Adipocyte (in vitro differentiated cells): ENCODE data around the gene RBM47.
"Not testable (repeated sequence)": the region's sequence is repeated elsewhere in the genome, so short reads cannot be mapped to it uniquely, and the experiment has no call there.

ENCODE experiments used
- DNase-seq: peaks from one replicate; pipeline ENCODE4 v3.0.0-alpha.2; 2015; ENCODE audit warnings: low read depth
- H3K27me3 ChIP-seq: replicated peaks from 2 replicates; pipeline ENCODE4 v1.7.0; 2013; ENCODE audit warnings: mild to moderate bottlenecking, low read length, moderate library complexity; ENCODE audit not compliant: control insufficient read depth, insufficient read depth
- H3K36me3 ChIP-seq: 2 replicates; pipeline ENCODE4 v1.7.0; 2013; ENCODE audit warnings: low read length, mild to moderate bottlenecking, moderate library complexity; ENCODE audit not compliant: control insufficient read depth, insufficient read depth, severe bottlenecking
- H3K4me1 ChIP-seq: 2 replicates; pipeline ENCODE4 v1.7.0; 2013; ENCODE audit warnings: mild to moderate bottlenecking, low read length, moderate library complexity; ENCODE audit not compliant: control insufficient read depth, insufficient read depth
- H3K4me3 ChIP-seq: 2 replicates; pipeline ENCODE4 v1.7.0; 2013; ENCODE audit warnings: mild to moderate bottlenecking, low read length, moderate library complexity
- H3K9ac ChIP-seq: 2 replicates; pipeline ENCODE4 v1.7.0; 2013; ENCODE audit warnings: mild to moderate bottlenecking, low read length, moderate library complexity
- H3K9me3 ChIP-seq: 2 replicates; pipeline ENCODE4 v1.7.0; 2013; ENCODE audit warnings: mild to moderate bottlenecking, low read length, moderate library complexity; ENCODE audit not compliant: control insufficient read depth

Gene RBM47

GRCh38 chr4:40417941-40418340 lies 211.7 kb downstream of the RBM47 start:
- H3K4me1 ChIP-seq: no peaks in the 10 kb centered on the region
- no peaks in the 10 kb centered on the region for H3K36me3 ChIP-seq
- peaks cover 4% of the 10 kb centered on the region for H3K9me3 ChIP-seq
- no peak for DNase-seq
- no peak overlapping the region for H3K4me3 ChIP-seq
- H3K27me3 ChIP-seq: peaks cover 5% of the 10 kb centered on the region
- H3K9ac ChIP-seq: no peak overlapping the region

GRCh38 chr4:40414673-40415072 lies 215.0 kb downstream of the RBM47 start:
- no peaks in the 10 kb centered on the region for H3K36me3 ChIP-seq
- H3K9me3 ChIP-seq: peaks cover 4% of the 10 kb centered on the region
- no peaks in the 10 kb centered on the region for H3K4me1 ChIP-seq
- no peak overlapping the region for H3K9ac ChIP-seq
- no peak overlapping the region for H3K4me3 ChIP-seq
- H3K27me3 ChIP-seq: peaks cover 8% of the 10 kb centered on the region
- no peak for DNase-seq

GRCh38 chr4:40412866-40413795 lies 216.5 kb downstream of the RBM47 start:
- no peaks in the 10 kb centered on the region for H3K36me3 ChIP-seq
- DNase-seq: no peak
- peaks cover 8% of the 10 kb centered on the region for H3K27me3 ChIP-seq
- H3K9ac ChIP-seq: no peak overlapping the region
- no peak overlapping the region for H3K4me3 ChIP-seq
- H3K9me3 ChIP-seq: no peaks in the 10 kb centered on the region
- no peaks in the 10 kb centered on the region for H3K4me1 ChIP-seq

GRCh38 chr4:40412388-40412787 lies 217.3 kb downstream of the RBM47 start:
- Histone ChIP-seq H3K4me1 (no peaks in the 10 kb centered on the region), H3K27me3 (peaks cover 8% of the 10 kb centered on the region), H3K4me3 (no peak overlapping the region), H3K36me3 (no peaks in the 10 kb centered on the region), H3K9me3 (no peaks in the 10 kb centered on the region), H3K9ac (no peak overlapping the region)
- no peak for DNase-seq

- peaks cover 8% of the 10 kb centered on the region for H3K27me3 ChIP-seq
Observed at GRCh38 chr4:40409835-40410234, 219.8 kb downstream of the RBM47 start.

GRCh38 chr4:40407468-40407867 lies 222.2 kb downstream of the RBM47 start:
- not testable (repeated sequence) for H3K27me3 ChIP-seq, H3K4me1 ChIP-seq, H3K4me3 ChIP-seq, H3K9me3 ChIP-seq, H3K36me3 ChIP-seq, DNase-seq, H3K9ac ChIP-seq

More at GRCh38 chr4:40409835-40410234, 219.8 kb downstream of the RBM47 start:
- Histone ChIP-seq H3K4me3 (no peak overlapping the region), H3K4me1 (no peaks in the 10 kb centered on the region), H3K36me3 (no peaks in the 10 kb centered on the region), H3K9me3 (peaks cover 4% of the 10 kb centered on the region), H3K9ac (no peak overlapping the region)
- peak; percentile 15 for DNase-seq

- Histone ChIP-seq H3K9ac (no peak overlapping the region), H3K36me3 (no peaks in the 10 kb centered on the region), H3K4me1 (peaks cover 3% of the 10 kb centered on the region)
Observed at GRCh38 chr4:40406340-40406739, 223.3 kb downstream of the RBM47 start.

GRCh38 chr4:40405193-40405592 lies 224.5 kb downstream of the RBM47 start:
- Histone ChIP-seq H3K9me3 (peaks cover 4% of the 10 kb centered on the region), H3K36me3 (no peaks in the 10 kb centered on the region), H3K9ac (no peak overlapping the region), H3K27me3 (peaks cover 7% of the 10 kb centered on the region), H3K4me3 (no peak overlapping the region), H3K4me1 (peaks cover 3% of the 10 kb centered on the region)
- DNase-seq: no peak

More at GRCh38 chr4:40406340-40406739, 223.3 kb downstream of the RBM47 start:
- Histone ChIP-seq H3K9me3 (peaks cover 4% of the 10 kb centered on the region), H3K4me3 (no peak overlapping the region), H3K27me3 (no peaks in the 10 kb centered on the region)
- no peak for DNase-seq

DNA sequence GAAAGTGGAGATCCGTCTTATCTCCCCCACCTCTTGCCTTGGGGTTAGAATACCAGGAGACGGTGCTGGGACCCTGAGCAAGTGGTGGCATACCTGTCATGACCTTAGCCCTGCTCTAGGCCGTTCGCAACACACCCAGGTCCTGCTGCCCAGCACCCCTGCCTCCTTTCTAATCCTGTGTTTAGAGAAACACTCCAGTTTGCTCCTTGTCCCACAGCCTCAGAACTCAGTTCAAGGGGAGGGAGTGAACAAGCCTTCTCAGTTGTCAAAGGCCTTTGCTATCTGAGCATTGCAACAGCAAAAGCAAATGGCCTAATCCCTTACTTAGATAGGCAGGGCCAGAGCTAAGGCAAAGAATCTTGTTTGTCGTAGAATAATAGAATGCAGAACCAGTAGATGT lies 226.6 kb downstream of the RBM47 start:
- peaks cover 4% of the 10 kb centered on the region for H3K9me3 ChIP-seq
- H3K9ac ChIP-seq: no peak overlapping the region
- no peaks in the 10 kb centered on the region for H3K36me3 ChIP-seq
- peaks cover 3% of the 10 kb centered on the region for H3K4me1 ChIP-seq
- no peak overlapping the region for H3K4me3 ChIP-seq
- H3K27me3 ChIP-seq: peaks cover 13% of the 10 kb centered on the region
- DNase-seq: peak; percentile 8

DNA sequence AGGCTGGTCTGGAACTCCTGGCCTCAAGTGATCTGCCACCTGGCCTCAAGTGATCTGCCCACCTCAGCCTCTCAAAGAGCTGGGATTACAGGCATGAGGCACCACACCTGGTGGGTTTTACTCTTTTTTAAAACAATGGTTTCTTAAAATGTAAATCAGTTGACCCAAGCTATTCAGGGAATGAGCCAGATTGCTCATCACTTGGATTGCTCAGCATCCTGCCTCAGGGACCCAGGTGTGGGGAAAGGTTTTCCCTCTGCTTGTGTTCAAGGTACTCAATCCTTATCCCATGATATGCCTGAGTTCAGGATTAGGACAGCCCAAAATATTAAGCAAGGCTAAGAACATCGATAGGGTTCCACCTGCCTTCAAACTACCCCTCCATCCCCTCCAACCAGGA lies 227.1 kb downstream of the RBM47 start:
- H3K9me3 ChIP-seq: peaks cover 4% of the 10 kb centered on the region

GRCh38 chr4:40401631-40402030 lies 228.0 kb downstream of the RBM47 start:
- Histone ChIP-seq H3K36me3 (no peaks in the 10 kb centered on the region), H3K4me3 (no peak overlapping the region), H3K4me1 (peaks cover 3% of the 10 kb centered on the region), H3K9ac (no peak overlapping the region), H3K27me3 (peaks cover 13% of the 10 kb centered on the region), H3K9me3 (no peaks in the 10 kb centered on the region)
- no peak for DNase-seq

More for the DNA sequence above, 227.1 kb downstream of the RBM47 start:
- no peak for DNase-seq
- H3K4me3 ChIP-seq: no peak overlapping the region
- no peak overlapping the region for H3K9ac ChIP-seq
- peaks cover 3% of the 10 kb centered on the region for H3K4me1 ChIP-seq
- peaks cover 13% of the 10 kb centered on the region for H3K27me3 ChIP-seq
- H3K36me3 ChIP-seq: no peaks in the 10 kb centered on the region
